ENCODE results near the gene CLDN24.

Gene CLDN24

GRCh38 chr4:183320211-183321059, 1.8 kb downstream of the CLDN24 start, which contains the start of gene CLDN22:
Gene CLDN22, minus strand, starts transcription at chr4:183320276. Its CDS starts 58 bp downstream, at chr4:183320218.
- no peak for DNase-seq

GRCh38 chr4:183318656-183319055, 3.6 kb downstream of the CLDN24 start:
- no peak for DNase-seq

GRCh38 chr4:183314806-183315205, 7.4 kb downstream of the CLDN24 start:
- no peak for DNase-seq

DNA sequence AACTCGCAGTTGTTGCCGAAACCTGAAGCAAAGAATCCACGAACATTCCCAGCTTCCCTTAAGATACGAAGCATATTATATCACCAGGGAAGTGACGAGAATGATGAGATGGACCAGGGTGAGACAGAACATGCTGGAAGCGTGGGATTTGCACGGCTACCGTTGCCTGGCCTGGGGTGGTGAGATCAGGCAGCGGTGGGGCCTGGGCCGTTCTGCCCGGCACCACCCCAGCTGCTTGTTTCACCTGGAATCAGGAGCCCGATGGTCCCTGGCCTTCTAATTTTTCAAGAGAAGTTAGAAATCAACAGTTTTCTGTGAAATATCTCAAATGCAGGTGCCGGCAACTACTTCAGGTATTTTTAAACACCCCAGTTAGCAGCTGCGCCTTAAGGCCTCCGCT, 7.9 kb downstream of the CLDN24 start:
- DNase-seq = no peak

DNA sequence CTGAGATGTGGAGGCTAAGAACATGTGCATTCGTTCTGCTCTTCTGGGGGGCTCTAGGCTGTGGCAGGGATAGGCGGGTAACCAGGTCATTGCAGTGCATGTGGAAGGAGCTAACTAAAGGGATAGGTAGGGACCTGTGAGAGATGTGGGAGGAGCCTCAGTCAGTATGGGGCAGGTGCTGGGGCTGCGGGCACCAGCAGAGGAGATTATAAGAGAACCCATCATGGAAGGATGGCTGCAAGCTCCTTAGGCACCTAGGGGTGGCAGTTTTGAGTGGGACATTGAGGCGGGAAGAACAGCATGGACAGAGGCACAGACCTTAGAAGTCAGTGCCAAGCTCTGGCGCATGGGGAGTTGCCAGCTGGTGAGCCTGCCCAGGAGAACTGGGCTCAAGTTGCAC, 9.4 kb downstream of the CLDN24 start:
- no peak for DNase-seq

- peak; percentile 61 for DNase-seq
These were observed 15.4 kb downstream of the CLDN24 start for GRCh38 chr4:183306811-183307210.

- DNase-seq = no peak
These were observed 17.7 kb downstream of the CLDN24 start for GRCh38 chr4:183304538-183304937.

DNA sequence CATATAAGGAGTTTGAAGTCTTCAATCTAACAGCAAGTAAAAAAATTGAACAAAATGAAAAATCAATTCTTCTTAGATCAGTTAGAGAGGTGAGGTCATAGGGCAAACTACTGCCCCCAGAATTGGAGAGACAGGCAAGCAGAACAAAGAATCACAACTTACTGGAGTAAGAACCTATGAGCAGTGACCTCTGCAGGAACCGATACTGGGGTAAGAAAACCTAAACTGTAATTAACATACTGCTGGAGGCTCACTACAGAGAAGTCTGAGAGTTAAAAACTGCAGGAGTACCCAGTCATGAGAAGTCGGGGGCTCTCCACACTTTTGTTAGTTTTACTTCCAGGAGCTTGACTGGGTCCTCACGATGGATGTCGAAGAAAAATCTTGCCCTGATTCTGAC, 18.2 kb downstream of the CLDN24 start:
- DNase-seq = no peak

GRCh38 chr4:183303301-183303700, 18.9 kb downstream of the CLDN24 start:
- DNase-seq = no peak

DNA sequence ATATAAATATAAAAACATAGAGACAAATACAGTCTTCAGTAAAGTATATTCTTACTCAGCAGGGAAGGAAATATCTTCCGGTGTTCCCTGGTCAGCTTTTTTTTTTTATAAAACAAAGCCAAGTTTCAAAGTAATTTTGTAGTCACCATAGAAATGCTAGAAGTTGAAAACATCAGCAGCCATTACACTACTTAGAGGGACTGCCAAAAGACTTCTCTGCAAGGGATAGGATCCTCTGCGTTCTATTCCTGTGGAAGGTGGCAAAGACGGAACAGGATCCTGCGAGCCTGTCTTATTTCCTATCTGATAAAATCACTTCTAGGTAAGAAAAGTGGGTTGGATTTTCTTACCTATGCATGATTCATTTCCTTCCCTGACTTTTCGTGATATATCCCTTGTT, 21.6 kb downstream of the CLDN24 start:
- DNase-seq = no peak

DNA sequence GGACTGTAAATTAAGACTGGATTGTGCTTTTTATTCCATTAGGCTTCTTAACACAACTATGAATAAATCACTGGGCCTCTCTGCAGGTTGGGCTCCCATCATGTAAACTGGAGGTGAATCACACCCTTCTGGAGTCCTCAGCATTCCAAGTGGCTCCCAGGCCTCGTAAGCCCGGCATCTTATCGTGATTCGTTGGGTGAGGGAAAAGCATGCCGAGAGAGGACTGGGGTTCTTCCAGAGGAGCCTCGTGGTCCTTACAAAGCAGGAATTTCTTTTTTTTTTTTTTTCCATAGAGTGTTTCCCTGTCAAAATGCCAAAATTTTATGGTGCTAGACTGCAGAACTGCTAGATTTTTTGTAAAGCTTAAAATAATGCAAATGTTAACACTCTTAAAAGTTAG, 22.2 kb downstream of the CLDN24 start:
- DNase-seq = no peak

- no peak for DNase-seq
These were observed 22.8 kb downstream of the CLDN24 start for GRCh38 chr4:183299464-183299863.

DNA sequence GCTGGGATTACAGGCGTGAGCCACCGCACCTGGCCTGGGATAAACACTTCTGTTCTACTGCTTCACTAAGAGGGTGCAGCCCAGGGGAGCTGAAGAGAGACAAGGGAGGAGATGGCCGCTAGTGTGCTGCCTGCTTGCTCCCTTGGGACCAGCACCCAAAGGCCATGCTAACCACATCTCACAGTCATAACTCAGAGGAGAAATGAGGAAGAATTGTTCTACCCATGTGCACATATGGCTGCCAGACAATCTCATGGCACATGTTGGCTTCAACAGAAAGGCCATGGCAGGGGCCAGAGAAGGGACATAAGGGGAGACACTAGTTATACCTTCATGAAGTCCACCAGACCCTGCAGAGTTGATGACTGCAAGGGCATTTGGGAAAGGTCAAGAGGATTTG, 24.6 kb downstream of the CLDN24 start:
- DNase-seq = no peak

GRCh38 chr4:183295711-183296110, 26.5 kb downstream of the CLDN24 start:
- DNase-seq = no peak

DNA sequence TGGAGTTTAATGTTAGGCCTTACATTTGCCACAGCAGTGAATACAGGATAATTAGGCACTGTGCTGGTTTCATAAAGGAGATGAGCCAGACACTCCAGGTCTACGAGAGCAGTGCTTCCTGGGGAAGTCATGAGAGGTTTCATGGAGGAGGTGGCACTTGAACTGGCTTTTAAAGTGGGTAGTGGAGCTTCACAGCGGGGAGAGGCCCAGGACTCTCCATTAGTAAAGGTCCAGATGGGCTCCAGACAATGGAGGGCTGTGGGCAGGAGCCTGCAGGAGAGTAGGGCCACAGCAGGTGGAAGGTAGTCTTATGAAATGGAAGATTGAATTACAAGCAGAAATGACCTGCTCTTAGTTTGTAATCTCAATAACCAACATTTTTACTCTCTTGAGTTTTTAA, 31.2 kb downstream of the CLDN24 start:
- peak; percentile 51 for DNase-seq

DNA sequence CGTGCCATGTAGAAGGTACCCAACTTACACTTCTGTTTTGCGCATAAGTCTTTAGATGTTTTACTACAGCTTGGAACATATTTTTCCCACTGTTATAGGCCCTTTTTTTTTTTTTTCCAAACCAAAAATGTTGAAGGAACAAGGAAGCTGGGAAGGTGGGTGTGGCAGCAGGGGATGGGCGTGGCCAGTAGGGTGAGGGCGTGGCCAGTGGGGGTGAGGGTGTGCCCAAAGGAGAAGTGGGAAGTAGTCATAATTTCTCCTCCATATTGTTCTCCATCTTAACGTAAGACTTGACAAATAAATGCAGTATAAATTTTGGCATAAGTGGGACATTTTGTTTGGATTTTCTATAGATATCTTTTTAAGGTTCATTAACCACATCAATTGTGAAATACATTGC, 32.5 kb downstream of the CLDN24 start:
- DNase-seq = no peak

DNA sequence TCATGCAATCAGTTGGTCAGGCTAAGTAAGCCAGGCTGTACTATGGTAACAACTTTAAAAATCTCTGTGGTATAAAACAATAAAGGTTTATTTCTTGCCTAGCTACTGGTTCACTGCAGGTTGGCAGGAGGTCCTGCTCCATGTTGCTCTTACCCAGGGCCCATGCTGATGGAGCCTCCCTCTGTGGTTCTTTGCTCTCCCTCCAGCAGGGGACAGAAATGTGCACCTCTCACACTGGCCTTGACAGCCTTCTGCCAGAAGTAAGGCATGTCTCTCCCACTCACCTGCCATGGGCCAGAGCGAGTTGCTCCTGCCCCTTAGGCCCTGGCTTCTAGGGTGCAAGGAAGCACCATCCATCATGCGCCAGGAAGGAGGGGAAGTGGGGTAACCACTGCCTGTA, 33.3 kb downstream of the CLDN24 start:
- DNase-seq = no peak

- no peak for DNase-seq
These were observed 34.5 kb downstream of the CLDN24 start for GRCh38 chr4:183287677-183288076.

GRCh38 chr4:183287309-183287659, 34.9 kb downstream of the CLDN24 start:
- no peak for DNase-seq

DNA sequence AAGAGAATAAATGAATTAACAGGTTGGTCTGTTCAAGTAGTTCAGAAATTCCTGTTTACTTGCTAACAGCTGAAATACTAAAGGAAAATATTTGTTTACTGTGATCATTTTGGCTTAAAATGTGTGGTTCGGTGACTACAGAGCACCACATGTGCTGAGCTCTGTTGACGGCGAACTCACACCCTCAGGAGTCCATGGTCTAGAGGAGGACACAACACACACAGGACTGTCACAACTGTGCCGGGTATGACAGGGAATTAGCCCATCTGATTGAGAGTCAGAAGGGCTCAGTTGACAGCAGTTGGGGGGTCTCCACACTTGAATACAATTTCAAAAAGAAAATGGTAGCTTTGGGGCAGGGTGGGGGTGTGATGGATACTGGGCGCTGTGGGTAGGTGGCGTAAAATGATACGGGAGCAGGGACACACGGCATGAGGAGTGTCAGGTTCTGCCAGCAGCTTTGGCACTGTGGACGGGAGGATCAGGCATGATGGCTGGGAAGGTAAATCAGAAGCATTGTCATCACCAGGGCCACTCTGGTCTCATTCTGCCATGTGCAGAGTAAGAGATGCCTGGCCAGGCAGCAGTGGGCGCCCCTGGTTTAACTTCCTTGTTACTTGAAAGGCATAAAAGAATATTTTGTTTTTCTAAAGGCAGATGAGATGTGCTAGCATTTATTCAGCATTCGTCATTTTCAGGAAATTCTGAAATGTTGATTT, 35.5 kb downstream of the CLDN24 start:
- no peak for DNase-seq

DNA sequence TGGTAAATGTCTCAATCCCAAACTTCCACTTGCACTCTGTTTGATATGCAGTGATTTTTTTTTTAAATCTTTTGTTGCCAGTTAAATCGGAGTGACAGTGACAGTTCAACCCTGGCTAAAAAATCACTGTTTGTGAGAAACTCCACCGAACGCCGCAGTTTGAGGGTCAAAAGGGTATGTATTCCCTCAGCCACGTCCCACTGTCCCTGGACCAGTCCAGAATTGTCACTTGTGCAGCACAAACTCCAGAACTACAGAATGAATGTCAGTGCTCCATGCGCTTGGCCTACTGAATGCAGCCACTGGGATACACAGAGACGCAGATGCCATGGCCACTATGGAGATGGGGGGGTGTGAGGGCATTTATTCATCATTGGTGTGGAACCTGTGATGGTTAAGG, 36.3 kb downstream of the CLDN24 start:
- DNase-seq = no peak

GRCh38 chr4:183284965-183285364, 37.3 kb downstream of the CLDN24 start:
- no peak for DNase-seq

GRCh38 chr4:183284258-183284785, 37.9 kb downstream of the CLDN24 start:
- DNase-seq = peak; percentile 50

GRCh38 chr4:183276106-183276505, 46.1 kb downstream of the CLDN24 start:
- DNase-seq = no peak

All from NCI-H1092 treated with DMSO at 0.1 percent for 48 hours (cell line).